OCI-LY3 (cell line): Measurements from ENCODE around the gene GIT2.

Experiments used
- H2AFZ ChIP-seq: fragments of 200-600, 300-600 bp; shearing (Covaris generic); 2 replicates; pipeline ENCODE4 v1.6.0; 2014; ENCODE audit warnings: antibody characterized with exemption, low read depth, low read length
- H3K27ac ChIP-seq: fragments of 200-600, 300-600 bp; sonication (generic); 2 replicates; pipeline ENCODE4 v1.5.1; 2014; ENCODE audit warnings: mild to moderate bottlenecking, low read length, moderate library complexity, mixed read lengths
- H3K27me3 ChIP-seq: fragments of 200-600, 300-600 bp; sonication (generic); 2 replicates; pipeline ENCODE4 v1.6.1; 2014; ENCODE audit warnings: low read depth, low read length, mixed read lengths
- H3K36me3 ChIP-seq: fragments of 200-600, 300-600 bp; sonication (generic); replicated peaks from 2 replicates; pipeline ENCODE3; 2014; ENCODE audit warnings: low read depth, low read length, mixed read lengths
- H3K4me1 ChIP-seq: fragments of 300-600, 200-600 bp; sonication (generic); 2 replicates; pipeline ENCODE4 v1.6.1; 2014; ENCODE audit warnings: low read length, mixed read lengths
- H3K4me2 ChIP-seq: fragments of 200-600, 300-600 bp; sonication (generic); 2 replicates; pipeline ENCODE4 v1.6.1; 2014; ENCODE audit warnings: low read length, mixed read lengths
- H3K4me3 ChIP-seq: fragments of 300-600, 200-600 bp; sonication (generic); 2 replicates; pipeline ENCODE4 v1.5.1; 2014; ENCODE audit warnings: antibody characterized with exemption, mild to moderate bottlenecking, low read length, moderate library complexity
- H3K79me2 ChIP-seq: fragments of 300-600, 200-600 bp; shearing (Covaris generic); 2 replicates; pipeline ENCODE4 v1.6.1; 2014; ENCODE audit warnings: mild to moderate bottlenecking, low read length, mixed read lengths
- H3K9ac ChIP-seq: fragments of 300-600, 200-600 bp; shearing (Covaris generic); 2 replicates; pipeline ENCODE4 v1.6.0; 2014; ENCODE audit warnings: mild to moderate bottlenecking, low read length, moderate library complexity
- H3K9me3 ChIP-seq: fragments of 200-600, 300-600 bp; shearing (Covaris generic); 2 replicates; pipeline ENCODE4 v1.6.1; 2014; ENCODE audit warnings: low read length, mixed read lengths; ENCODE audit not compliant: insufficient read depth
- H4K20me1 ChIP-seq: fragments of 200-600, 300-600 bp; sonication (generic); 2 replicates; pipeline ENCODE4 v1.6.1; 2016; ENCODE audit warnings: low read length, mixed read lengths; ENCODE audit not compliant: insufficient read depth
- EZH2phosphoT487 ChIP-seq: fragments of 200-600 bp; shearing (Covaris generic); IDR thresholded peaks from 2 replicates; pipeline ENCODE4 v1.6.1; 2018; ENCODE audit warnings: antibody characterized with exemption, mixed run types, low read depth
- TF ChIP-seq, protein P1 (sequence below): fragments of 200-600, 300-600 bp; sonication (generic); IDR thresholded peaks from 2 replicates; pipeline ENCODE4 v1.5.1; 2014; ENCODE audit warnings: antibody characterized with exemption, low read length, low read depth

The GIT2 gene

DNA sequence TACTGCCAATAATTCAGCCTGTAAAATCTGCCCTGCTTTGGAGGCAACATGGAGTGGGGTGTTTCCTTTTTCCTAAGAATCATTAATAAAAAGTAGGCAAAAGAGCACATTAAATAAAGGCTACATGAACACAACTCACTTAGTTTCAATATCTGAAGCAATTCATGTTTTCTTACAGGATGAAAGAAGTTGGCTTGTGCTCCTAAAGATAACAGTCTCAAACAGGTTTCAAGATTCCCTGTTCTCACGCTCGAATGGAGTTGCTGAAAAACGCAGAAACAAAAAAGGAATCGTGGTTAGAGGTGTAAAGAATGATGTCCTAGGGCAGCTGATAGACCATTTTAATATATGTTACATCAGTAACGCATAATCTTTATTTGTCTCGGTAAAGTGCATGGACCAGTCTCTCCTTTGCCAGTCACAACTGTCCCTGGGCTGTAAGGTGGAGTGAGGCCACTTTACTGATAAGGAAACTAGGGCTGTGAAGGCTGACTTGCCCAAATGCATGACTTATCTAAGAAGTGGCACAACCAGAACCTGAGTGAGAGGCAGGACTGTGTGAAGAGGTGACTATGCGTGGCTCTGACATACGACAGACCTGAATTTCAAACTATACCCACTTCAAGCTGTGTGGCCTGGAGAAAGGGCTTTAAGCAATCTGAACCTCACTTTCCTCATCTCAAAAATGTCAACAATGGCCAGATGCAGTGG is 12.6 kb downstream of the GIT2 start:
- H3K9me3 ChIP-seq, result peaks cover 2% of the 10 kb centered on the region

GRCh38 chr12:109982210-109982609 is 14.0 kb downstream of the GIT2 start:
- no peak overlapping the region for H3K4me3 ChIP-seq
- H3K4me2 ChIP-seq, result no peak overlapping the region

More for the DNA sequence above, 12.6 kb downstream of the GIT2 start:
- Histone ChIP-seq H3K4me2 (no peak overlapping the region), H4K20me1 (no peaks in the 10 kb centered on the region), H3K36me3 (peaks cover 62% of the 10 kb centered on the region), H3K79me2 (peaks cover 12% of the 10 kb centered on the region), H3K27me3 (no peaks in the 10 kb centered on the region), H3K9ac (no peak overlapping the region), H2AFZ (no peak overlapping the region), H3K4me1 (peaks cover 19% of the 10 kb centered on the region), H3K4me3 (no peak overlapping the region), H3K27ac (no peak overlapping the region)
- no peak for TF ChIP-seq EZH2phosphoT487
- TF ChIP-seq, protein P1, sequence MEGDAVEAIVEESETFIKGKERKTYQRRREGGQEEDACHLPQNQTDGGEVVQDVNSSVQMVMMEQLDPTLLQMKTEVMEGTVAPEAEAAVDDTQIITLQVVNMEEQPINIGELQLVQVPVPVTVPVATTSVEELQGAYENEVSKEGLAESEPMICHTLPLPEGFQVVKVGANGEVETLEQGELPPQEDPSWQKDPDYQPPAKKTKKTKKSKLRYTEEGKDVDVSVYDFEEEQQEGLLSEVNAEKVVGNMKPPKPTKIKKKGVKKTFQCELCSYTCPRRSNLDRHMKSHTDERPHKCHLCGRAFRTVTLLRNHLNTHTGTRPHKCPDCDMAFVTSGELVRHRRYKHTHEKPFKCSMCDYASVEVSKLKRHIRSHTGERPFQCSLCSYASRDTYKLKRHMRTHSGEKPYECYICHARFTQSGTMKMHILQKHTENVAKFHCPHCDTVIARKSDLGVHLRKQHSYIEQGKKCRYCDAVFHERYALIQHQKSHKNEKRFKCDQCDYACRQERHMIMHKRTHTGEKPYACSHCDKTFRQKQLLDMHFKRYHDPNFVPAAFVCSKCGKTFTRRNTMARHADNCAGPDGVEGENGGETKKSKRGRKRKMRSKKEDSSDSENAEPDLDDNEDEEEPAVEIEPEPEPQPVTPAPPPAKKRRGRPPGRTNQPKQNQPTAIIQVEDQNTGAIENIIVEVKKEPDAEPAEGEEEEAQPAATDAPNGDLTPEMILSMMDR, result no peak

DNA sequence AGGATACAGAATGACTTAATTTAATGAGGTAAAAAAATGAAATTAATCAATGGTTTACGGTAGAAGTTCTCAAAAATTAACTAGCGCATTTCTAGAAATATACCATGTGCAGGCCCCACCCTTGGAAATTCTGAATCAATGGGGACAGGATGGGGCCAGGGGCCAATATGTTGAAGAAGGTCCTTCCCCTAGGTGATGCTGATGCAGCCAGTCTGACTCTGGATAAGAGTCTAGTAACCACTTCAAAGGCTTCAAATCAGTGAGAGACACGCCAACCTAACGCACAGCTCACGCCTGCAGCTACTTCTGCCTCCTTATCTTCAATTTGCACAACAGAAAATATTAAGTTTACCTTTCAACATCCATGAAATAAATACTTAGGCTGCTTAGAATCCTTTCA is 14.9 kb downstream of the GIT2 start:
- no peak overlapping the region for H2AFZ ChIP-seq
- H3K4me1 ChIP-seq, result peaks cover 27% of the 10 kb centered on the region
- H3K9me3 ChIP-seq, result peaks cover 7% of the 10 kb centered on the region
- no peaks in the 10 kb centered on the region for H3K27me3 ChIP-seq
- no peak overlapping the region for H3K27ac ChIP-seq
- no peak overlapping the region for H3K4me2 ChIP-seq
- peaks cover 9% of the 10 kb centered on the region for H3K79me2 ChIP-seq
- no peaks in the 10 kb centered on the region for H4K20me1 ChIP-seq
- no peak overlapping the region for H3K4me3 ChIP-seq
- TF ChIP-seq EZH2phosphoT487, result no peak
- H3K36me3 ChIP-seq, result peaks cover 70% of the 10 kb centered on the region
- H3K9ac ChIP-seq, result no peak overlapping the region

More at GRCh38 chr12:109982210-109982609, 14.0 kb downstream of the GIT2 start:
- H3K4me1 ChIP-seq, result peaks cover 27% of the 10 kb centered on the region
- H3K36me3 ChIP-seq, result peaks cover 63% of the 10 kb centered on the region
- H3K9ac ChIP-seq, result no peak overlapping the region
- H3K27ac ChIP-seq, result peak overlapping the region; percentile 2; the same call in 1 of the 2 replicates
- H3K79me2 ChIP-seq, result peaks cover 10% of the 10 kb centered on the region
- H3K27me3 ChIP-seq, result no peaks in the 10 kb centered on the region
- H2AFZ ChIP-seq, result no peak overlapping the region
- peaks cover 7% of the 10 kb centered on the region for H3K9me3 ChIP-seq
- TF ChIP-seq, protein P1, result no peak
- TF ChIP-seq EZH2phosphoT487, result no peak
- H4K20me1 ChIP-seq, result no peaks in the 10 kb centered on the region

DNA sequence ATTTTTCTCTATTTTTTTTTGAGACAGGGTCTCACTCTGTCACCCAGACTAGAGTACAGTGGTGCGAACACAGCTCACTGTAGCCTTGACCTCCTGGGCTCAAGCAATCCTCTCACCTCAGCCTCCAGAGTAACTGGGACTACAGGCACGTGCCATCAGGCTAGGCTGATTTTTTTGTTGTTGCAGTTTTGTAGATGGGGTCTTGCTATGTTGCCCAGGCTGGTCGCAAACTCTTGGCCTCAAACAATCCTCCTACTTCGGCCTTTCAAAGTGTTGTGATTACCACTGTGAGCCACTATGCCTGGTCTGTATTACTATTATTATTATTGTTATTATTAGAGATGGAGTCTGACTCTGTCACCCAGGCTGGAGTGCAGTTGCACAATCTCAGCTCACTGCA is 23.3 kb downstream of the GIT2 start:
- Histone ChIP-seq H3K4me3 (peak overlapping the region; percentile 15; the same call in 1 of the 2 replicates), H3K36me3 (peaks cover 57% of the 10 kb centered on the region), H2AFZ (no peak overlapping the region), H3K27me3 (no peaks in the 10 kb centered on the region), H3K9me3 (no peaks in the 10 kb centered on the region; the same call in 1 of the 2 replicates), H3K79me2 (peaks cover 9% of the 10 kb centered on the region), H3K27ac (peak overlapping the region; percentile 89), H4K20me1 (no peaks in the 10 kb centered on the region), H3K4me2 (peak overlapping the region; percentile 48), H3K9ac (peak overlapping the region; percentile 51), H3K4me1 (peaks cover 53% of the 10 kb centered on the region)
- no peak for TF ChIP-seq EZH2phosphoT487
- TF ChIP-seq, protein P1, result no peak
